Prostate gland (tissue), 2 donors: ENCODE measurements around the gene KEAP1. TPM values are rescaled to one million over a fixed set of nuclear protein-coding genes. Genes with fewer than 3 reads are reported as not detected.

Experiments used
- DNase-seq: peaks from one replicate; pipeline ENCODE4 v3.0.0-alpha.2; 2019; ENCODE audit warnings: low spot score
- H3K27ac ChIP-seq, 2 donors: fragments of 200-600 bp; sonication (generic); 2 replicates each; pipeline ENCODE4 v1.5.1; 2017 to 2019
- H3K27me3 ChIP-seq: fragments of 200-600 bp; sonication (generic); replicated peaks from 2 replicates; pipeline ENCODE4 v1.5.1; 2019; ENCODE audit not compliant: insufficient read depth
- H3K36me3 ChIP-seq, 2 donors: fragments of 200-600 bp; sonication (generic); 1 replicate in 1 of 2; 2 replicates in 1 of 2; pipeline versions ENCODE4 v1.5.1 to v1.8.1; 2017 to 2019
- H3K4me1 ChIP-seq: fragments of 200-600 bp; sonication (generic); replicated peaks from 2 replicates; pipeline ENCODE4 v1.5.1; 2019
- H3K4me3 ChIP-seq, 2 donors: fragments of 200-600 bp; sonication (generic); 2 replicates each; pipeline ENCODE4 v1.5.1; 2017 to 2019
- H3K9me3 ChIP-seq: fragments of 200-600 bp; sonication (generic); 2 replicates; pipeline ENCODE4 v1.5.1; 2017
- CTCF ChIP-seq, 4 experiments: fragments of 200-600 bp in 2 of 4; fragments of 450-650 bp in 2 of 4; sonication (generic) in 2 of 4; IDR thresholded peaks; 1 replicate in 3 of 4; 2 replicates in 1 of 4; pipeline ENCODE4 v1.5.1; 2016 to 2019; ENCODE audit warnings: antibody characterized with exemption in 4 of 4, mild to moderate bottlenecking in 2 of 4, moderate library complexity in 2 of 4
- POLR2A ChIP-seq: fragments of 450-650 bp; IDR thresholded peaks from one replicate; pipeline ENCODE4 v1.6.1; 2016; ENCODE audit warnings: antibody characterized with exemption, mild to moderate bottlenecking
- POLR2AphosphoS5 ChIP-seq: sonication (generic); formaldehyde crosslinking; IDR thresholded peaks from one replicate; pipeline ENCODE4 v1.6.1; 2017; ENCODE audit warnings: antibody characterized with exemption
- WGBS: methylation state at CpG from one replicate; pipeline ENCODE4 v1.1.5; 2018; 5-methylcytosine and 5-hydroxymethylcytosine counted together
- intact Hi-C: fragments of 100-400 bp; cut with DNase I; formaldehyde crosslinking; loops from one replicate; pipeline ENCODE4 v1.14.2; 2022
- total RNA-seq, 2 donors: library from RNA; depleted of rRNA; stranded (reverse); fragments of >200 nt; gene quantifications; one replicate each; pipeline ENCODE4 v1.1.0, GENCODE V29; 2016

The KEAP1 gene
- total RNA-seq, 2 donors from 2014 or later, result 93.4 to 94.2 TPM

GRCh38 chr19:10500247-10500592, 2.9 kb downstream of the KEAP1 start:
- intact Hi-C loops, result loop anchor here (5.0 kb wide), 1 partner anchor 67 kb away; the partner anchor contains the start of genes CDKN2D and KRI1
- no peak for DNase-seq

GRCh38 chr19:10499550-10500246, 3.5 kb downstream of the KEAP1 start:
- DNase-seq, result no peak
- intact Hi-C loops, result loop anchor here (5.0 kb wide), 1 partner anchor 68 kb away; the partner anchor contains the start of genes CDKN2D and KRI1
- H3K9me3 ChIP-seq, result no peaks in the 10 kb centered on the region
- H3K4me1 ChIP-seq, result no peaks in the 10 kb centered on the region
- H3K27me3 ChIP-seq, result no peaks in the 10 kb centered on the region
- no peak overlapping the region for H3K27ac ChIP-seq
- 82% methylated on average over 24 of the region's 24 CpGs for WGBS
- no peak overlapping the region for H3K4me3 ChIP-seq
- peaks cover 0 to 9% of the 10 kb centered on the region in 2 donors for H3K36me3 ChIP-seq
- TF ChIP-seq POLR2A, result no peak
- TF ChIP-seq POLR2AphosphoS5, result no peak
- no peak for TF ChIP-seq CTCF (IDR thresholded peaks at IDR 0.05)

More at GRCh38 chr19:10500247-10500592, 2.9 kb downstream of the KEAP1 start:
- Histone ChIP-seq H3K4me3 (no peak overlapping the region), H3K9me3 (no peaks in the 10 kb centered on the region), H3K27me3 (no peaks in the 10 kb centered on the region), H3K4me1 (no peaks in the 10 kb centered on the region), H3K36me3 (peaks cover 0 to 9% of the 10 kb centered on the region in 2 donors), H3K27ac (no peak overlapping the region)
- TF ChIP-seq POLR2AphosphoS5, result no peak
- TF ChIP-seq CTCF (IDR thresholded peaks at IDR 0.05), result no peak
- TF ChIP-seq POLR2A, result no peak
- 94% methylated on average over 2 of the region's 2 CpGs for WGBS

- no peaks in the 10 kb centered on the region for H3K27me3 ChIP-seq
- H3K9me3 ChIP-seq, result no peaks in the 10 kb centered on the region
- intact Hi-C loops, result no loop called here
- H3K27ac ChIP-seq, result no peak overlapping the region
- DNase-seq, result no peak
- H3K4me3 ChIP-seq, result no peak overlapping the region
- WGBS, result 90% methylated on average over 4 of the region's 4 CpGs
- TF ChIP-seq POLR2A (no peak), CTCF (IDR thresholded peaks at IDR 0.05) (no peak), POLR2AphosphoS5 (no peak)
- no peaks in the 10 kb centered on the region for H3K4me1 ChIP-seq
- H3K36me3 ChIP-seq, result peaks cover 0 to 9% of the 10 kb centered on the region in 2 donors
These were observed 5.8 kb downstream of the KEAP1 start for GRCh38 chr19:10497371-10497770.

GRCh38 chr19:10491472-10492047, 11.6 kb downstream of the KEAP1 start:
- Histone ChIP-seq H3K27me3 (no peaks in the 10 kb centered on the region), H3K4me1 (no peaks in the 10 kb centered on the region), H3K27ac (no peak overlapping the region), H3K9me3 (no peaks in the 10 kb centered on the region), H3K36me3 (peaks cover 15 to 18% of the 10 kb centered on the region in 2 donors), H3K4me3 (no peak overlapping the region)
- intact Hi-C loops, result no loop called here
- DNase-seq, result no peak
- WGBS, result 93% methylated on average over 36 of the region's 43 CpGs
- TF ChIP-seq CTCF (IDR thresholded peaks at IDR 0.05) (no peak), POLR2A (no peak), POLR2AphosphoS5 (no peak)

GRCh38 chr19:10486551-10486950, 16.6 kb downstream of the KEAP1 start:
- Histone ChIP-seq H3K9me3 (no peaks in the 10 kb centered on the region), H3K36me3 (peaks cover 7 to 11% of the 10 kb centered on the region in 2 donors), H3K27ac (no peak overlapping the region), H3K4me3 (no peak overlapping the region), H3K27me3 (no peaks in the 10 kb centered on the region), H3K4me1 (no peaks in the 10 kb centered on the region)
- DNase-seq, result no peak
- intact Hi-C loops, result no loop called here
- WGBS, result 87% methylated on average over 13 of the region's 13 CpGs
- TF ChIP-seq POLR2A (no peak), POLR2AphosphoS5 (no peak), CTCF (IDR thresholded peaks at IDR 0.05) (no peak)
